ENCODE results near the gene SURF2.
"Not testable (repeated sequence)": the region's sequence is repeated elsewhere in the genome, so short reads cannot be mapped to it uniquely, and the experiment has no call there.

Gene SURF2

DNA sequence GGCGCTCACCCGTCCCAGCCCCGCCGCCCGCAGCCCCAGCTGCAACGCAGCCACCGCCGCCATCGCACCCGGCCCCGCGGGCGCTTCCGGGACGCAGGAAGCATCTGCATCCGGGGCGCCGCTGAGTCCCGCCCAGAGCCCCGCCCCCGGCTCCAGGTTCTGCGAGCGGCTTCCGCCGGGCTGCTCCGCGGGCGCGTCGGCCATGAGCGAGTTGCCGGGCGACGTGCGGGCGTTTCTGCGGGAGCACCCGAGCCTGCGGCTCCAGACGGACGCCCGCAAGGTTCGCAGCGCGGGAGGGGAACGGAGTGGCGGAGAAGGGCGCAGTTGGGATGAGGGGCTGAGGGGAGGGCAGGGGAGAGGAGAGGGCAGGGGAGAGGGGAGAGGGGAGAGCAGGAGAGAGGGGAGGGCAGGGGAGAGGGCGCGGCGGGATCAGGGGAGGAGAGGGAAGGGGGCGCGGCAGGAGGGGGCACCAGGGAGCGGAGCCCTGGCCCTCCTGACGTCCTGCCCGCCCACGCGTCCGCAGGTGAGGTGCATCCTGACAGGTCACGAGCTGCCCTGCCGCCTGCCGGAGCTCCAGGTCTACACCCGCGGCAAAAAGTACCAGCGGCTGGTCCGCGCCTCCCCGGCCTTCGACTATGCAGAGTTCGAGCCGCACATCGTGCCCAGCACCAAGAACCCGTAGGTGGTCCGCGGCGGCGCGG lies at the start of gene SURF2, which contains the start of gene SURF1:
TSS of gene SURF2 (plus strand) at position 160 of the 701 bp plus-strand sequence. CDS start at position 203, 43 bp downstream.
TSS of gene SURF1 (minus strand) at position 97 of the 701 bp plus-strand sequence. CDS start at position 63, 34 bp downstream.
- DNase-seq (ENCODE audit: low spot score): peak; percentile 91

DNA sequence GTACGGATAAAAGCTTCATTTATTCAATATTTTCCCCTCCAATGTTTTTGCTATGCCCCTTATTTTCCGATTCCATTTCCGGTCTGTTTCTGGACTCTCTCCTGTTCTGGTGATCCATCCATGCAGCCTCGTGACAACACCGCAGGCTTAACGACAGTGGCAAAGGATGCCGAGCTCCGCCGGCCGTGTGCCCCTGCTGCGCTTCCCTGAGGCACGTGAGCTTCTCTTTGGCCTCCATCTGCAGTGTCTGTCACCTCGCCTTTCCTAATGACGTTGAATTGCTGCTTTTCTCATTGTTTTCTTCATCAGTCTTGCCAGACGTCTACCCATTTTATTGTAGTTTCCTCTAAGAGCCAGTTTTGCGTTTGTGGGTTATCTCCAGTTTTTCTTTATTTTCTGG lies 49.0 kb upstream of the SURF2 start:
- peak; percentile 18 for DNase-seq (ENCODE audit: low spot score)

DNA sequence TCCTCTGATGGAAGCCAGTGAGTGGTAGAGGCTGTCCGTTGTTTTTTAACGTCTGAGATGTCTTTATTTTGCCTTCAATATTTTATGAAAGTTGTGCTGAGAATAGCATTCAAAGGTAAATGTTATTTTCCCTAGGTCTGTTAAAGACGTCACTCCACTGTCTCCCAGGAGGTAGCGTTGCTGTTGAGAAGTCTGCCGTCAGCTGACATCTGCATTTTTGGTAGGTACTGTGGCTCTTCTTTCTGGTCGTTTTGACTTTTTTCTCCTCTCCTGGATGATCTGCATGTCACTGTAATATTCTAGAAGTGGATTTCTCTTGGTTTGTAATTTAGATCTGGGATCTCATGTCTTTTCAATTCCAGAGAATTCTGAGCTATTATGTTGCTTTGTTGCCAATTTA lies 46.7 kb upstream of the SURF2 start:
- no peak for DNase-seq (ENCODE audit: low spot score)

DNA sequence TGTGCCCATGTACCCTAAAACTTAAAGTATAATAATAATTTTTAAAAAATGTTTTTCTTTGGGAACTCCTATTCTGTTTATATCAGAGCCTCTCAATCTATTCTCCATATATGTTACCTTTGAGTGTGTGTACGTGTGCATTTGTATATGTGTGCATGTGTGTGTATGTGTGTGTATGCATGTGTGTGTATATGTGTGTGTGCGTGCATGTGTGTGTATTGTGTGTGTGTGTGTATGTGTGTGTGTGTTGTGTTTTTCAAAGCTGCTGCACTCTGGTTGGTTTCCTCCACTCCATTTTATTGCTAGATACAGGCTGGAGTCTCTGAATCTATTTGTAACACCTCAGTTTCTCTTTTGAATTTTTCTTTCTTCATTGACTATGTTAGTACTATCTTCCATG lies 40.4 kb upstream of the SURF2 start:
- DNase-seq (ENCODE audit: low spot score): no peak

DNA sequence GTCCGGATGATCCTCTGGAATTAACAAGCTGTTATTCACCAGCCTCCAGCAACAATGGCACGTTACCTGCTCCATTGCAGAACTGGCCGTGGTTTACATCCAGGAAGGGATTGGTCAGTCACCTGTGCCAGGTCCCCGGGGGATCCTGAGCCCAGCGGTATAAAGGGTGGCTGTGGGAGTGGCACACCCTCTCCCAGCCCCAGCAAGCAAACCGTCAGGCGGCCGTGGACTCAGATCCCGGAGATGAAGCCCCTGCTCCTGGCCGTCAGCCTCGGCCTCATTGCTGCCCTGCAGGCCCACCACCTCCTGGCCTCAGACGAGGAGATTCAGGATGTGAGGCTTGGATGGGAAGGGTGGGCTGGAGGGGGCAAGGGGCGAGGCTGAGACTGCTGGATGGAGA lies 38.8 kb upstream of the SURF2 start:
- DNase-seq (ENCODE audit: low spot score): not testable (repeated sequence)

DNA sequence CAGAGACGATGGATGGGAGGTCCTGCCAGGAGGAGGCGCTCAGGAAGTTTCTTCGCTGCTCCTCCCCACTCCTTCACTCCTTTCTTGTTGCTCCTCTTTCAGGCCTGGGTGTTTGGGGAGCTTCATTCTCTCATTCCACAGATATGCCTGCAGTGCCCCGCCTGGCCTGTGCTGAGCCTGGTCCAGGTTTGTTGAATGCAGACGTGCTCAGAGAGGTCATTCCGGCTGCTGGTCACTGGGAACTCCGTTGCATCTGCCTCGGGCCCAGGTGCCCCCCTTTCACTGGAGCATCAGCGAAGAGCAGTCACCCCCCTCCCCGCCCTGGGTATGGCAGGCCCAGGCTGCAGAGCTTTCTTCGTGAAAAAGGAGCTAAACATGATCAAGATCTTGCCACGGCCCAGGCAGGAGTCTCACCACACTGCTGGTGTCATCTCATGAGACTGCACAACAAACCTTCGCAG lies 35.9 kb upstream of the SURF2 start:
- no peak for DNase-seq (ENCODE audit: low spot score)

DNA sequence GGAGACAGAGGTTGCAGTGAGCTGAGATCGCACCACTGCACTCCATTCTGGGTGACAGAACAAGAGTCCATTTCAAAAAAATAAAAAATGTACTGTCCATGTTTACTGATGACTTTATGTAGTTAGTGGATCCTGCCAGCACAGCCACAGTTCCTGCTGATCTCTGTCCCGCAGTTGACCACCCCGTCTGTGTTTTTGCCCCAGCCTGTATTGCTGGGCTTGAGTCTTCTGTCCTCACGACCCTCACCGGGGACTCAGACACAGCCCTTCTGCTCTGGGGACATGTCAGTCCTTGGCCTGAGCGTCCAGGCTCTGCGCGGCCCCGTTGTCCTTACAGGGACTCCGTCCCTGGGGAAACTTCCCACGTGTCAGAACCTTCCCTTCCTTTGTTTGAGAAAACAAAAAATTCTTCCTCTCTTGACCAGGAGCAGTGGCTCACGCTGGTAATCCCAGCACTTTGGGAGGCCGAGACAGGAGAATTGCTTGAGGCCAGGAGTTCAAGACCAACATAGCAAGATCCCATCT lies 34.9 kb upstream of the SURF2 start:
- DNase-seq (ENCODE audit: low spot score): no peak

DNA sequence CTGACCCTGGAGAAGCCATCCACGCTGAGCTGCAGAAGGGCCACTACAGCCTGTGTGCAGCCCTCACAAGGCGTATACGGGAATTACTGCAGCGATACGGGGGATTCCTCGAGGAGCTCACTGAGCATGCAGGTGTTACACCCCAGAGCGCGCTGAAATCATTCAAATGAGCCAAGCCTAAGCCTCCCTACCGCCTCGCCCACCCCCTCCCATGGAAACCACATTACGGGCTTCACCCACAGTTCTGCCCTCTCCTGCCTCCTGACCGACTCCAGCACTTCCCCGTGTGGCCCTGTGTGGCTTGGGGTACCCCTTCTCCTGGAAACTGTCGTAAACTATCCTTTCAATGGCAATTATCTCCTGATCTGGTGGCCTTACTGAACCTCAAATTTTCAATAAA lies 33.6 kb upstream of the SURF2 start:
- DNase-seq (ENCODE audit: low spot score): no peak

DNA sequence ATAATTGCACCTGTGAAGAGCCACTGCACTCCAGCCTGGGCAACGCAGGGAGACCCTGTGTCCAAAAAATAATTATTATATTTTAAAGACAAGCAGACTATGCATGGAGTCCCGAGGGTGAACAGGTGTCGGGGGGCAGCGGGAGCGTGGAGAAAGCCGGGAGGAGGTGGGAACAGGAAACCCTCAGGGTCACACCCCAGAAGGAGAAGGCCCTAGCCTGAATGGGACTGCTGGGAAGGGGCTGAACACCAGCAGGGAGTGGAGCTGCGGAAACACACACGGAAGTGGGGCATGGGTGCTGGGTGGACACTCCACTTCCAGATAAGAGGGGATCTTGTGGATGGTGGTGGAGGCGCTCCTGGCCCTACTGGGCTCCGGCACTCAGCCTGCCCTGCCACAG lies 33.1 kb upstream of the SURF2 start:
- DNase-seq (ENCODE audit: low spot score): no peak

DNA sequence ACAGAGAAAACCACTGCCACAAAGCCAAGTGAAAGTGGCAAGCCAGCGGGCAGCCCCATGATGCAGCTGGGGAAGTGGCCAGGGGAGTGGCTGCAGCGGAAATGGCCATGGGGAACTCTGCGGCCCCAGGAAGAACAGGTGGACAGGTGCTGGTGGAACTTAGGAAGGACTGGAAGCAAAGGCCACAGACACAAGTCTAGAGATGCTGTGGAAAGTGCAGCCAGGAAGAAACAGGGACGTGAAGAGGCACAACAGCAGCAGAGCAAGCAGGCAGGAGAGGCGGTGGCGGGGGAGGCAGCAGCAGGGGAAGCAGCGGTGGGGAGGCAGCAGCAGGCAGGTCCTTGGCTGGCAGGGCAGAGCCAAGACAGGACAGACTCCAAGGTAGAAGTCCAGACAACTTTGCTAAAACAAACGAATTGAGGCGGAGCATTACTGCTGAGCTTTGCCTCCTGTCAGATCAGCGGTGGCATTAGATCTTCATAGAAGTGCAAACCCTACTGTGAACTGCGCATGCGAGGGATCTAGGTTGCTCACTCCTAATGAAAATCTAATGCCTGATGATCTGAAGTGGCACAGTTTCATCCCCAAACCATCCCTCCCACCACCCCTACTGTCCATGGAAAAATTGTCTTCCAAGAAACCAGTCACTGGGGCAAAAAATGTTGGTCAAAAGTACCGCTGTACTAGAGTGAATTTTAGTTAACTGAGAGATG lies 32.2 kb upstream of the SURF2 start:
- no peak for DNase-seq (ENCODE audit: low spot score)

DNA sequence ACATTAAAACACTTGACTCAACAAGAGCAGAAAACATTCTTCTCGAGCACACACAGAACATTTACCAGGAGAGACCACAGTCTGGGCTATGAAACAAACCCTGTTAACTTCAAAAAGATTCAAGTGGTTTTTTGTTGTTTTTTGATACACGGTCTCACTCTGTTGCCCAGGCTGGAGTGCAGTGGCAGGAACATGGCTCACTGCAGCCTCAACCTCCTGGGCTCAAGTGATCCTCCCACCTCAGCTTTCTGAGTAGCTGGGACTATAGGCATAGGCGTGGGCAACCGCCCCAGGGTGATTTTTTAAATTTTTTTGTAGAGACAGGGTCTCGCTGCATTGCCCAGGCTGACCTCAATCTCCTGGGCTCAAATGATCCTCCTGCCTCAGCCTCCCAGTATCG lies 29.3 kb upstream of the SURF2 start:
- not testable (repeated sequence) for DNase-seq (ENCODE audit: low spot score)

DNA sequence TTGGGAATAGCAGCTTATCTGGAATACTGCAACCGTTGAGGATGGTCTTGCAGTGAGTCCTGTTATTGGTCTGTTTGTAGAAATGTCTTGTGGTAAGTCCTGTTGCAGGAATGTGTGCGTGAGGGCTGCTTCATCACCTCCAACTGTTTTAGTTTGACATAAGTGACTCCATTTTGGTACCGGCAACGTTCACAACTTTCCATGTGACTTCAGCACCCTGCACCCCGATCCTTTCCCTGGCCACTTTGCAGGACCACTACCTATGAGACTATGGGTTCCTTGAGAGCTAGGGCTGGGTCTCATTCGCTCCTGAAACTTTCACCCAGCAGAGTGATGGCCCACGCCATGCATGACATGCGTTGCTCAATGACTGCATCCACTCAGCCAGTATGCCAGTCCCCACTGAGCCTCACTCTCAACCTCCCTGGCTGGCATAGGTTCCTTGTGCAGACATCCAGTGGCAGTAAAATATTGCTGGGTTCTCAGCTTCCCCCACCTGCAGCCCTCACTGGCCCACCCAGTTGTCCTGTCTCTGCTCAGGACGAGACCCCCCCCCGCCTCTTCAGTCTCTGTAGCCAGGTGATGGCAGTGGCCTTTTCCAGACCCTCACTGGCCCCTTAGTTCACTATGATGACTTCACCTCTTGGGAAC lies 28.4 kb upstream of the SURF2 start:
- DNase-seq (ENCODE audit: low spot score): no peak

DNA sequence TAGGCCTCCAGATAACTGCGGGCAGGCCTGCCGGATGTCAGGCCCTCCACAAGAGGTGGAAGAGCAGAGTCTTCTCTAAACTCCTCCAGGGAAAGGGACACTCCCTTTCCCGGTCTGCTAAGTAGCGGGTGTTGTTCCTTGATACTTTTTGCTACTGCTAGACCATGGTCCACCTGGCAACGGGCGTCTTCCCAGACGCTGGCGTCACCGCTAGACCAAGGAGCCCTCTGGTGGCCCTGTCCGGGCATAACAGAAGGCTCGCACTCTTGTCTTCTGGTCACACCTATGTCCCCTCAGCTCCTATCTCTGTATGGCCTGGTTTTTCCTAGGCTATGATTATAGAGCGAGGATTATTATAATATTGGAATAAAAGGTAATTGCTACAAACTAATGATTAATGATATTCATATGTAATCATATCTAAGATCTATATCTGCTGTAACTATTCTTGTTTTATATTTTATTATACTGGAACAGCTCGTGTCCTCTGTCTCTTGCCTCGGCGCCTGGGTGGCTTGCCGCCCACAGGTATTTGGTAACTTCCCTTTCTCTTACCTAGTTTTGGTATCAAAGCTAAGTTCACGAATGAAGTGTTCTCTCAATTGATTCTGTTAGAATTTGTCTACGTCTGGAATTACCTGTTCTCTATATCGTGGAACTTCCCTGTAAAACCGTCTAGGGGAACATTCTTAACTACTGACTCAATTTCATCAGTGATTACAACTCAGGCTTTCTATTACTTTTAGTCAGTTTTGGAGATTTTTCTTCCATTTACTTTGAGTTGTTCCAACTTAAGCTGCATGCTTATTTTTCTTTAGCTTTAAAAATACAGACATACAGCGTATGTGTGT lies 26.8 kb upstream of the SURF2 start:
- not testable (repeated sequence) for DNase-seq (ENCODE audit: low spot score)

DNA sequence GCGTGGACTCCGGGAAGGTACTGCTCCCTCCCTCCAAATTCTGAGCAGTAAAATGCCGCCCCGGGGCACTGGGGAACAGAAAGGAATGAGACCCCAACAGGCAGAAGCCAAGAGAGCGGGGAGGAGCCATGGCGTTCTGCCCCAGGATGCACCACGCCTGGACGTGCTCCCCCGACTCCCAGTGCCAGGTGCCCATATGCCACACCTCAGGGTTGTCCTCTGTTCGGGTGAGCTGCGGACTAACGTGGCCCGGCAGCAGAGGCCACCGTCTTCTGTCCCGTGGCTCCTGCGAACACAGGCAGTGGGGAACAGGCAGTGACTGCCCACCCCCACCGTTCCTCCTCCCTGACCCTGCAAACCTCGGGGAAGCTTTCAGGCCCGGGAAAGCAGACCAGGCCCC lies 25.1 kb upstream of the SURF2 start:
- DNase-seq (ENCODE audit: low spot score): no peak

DNA sequence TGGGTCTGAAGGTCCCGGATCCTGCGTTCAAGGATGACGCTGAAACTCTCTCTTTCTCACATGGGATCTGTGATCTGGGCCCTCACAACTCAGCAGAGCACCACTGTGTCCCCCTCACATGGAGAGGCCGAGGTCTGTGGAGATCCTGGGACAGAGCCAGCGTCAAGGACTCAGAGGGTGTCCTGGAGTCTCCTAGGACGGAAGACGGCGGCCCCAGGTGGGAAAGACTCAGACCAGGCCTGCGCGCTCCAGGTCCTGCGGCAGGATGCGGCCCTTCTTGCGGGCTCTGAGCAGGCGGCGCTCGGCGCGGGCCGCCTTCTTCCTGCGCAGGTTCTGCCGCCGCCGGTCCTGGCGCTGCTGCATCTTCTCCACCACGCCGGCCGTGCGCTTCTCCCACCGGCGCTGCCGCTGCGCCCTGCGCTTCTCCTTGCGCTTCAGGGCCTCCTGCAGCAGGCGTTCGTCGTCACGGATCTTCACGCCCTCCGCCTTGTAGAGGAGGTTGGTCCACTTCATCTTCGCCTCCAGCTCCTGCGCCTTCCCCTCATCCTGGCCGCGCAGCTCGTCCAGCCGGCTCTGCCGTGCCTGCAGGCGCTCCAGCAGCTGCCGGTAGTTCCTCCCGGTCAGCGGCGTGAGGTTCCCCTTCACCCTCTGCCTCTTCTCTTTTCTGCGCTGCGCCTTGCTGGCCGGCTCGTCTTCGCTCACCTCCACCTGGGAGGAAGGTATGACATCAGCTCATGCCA lies 24.5 kb upstream of the SURF2 start:
- DNase-seq (ENCODE audit: low spot score): no peak

DNA sequence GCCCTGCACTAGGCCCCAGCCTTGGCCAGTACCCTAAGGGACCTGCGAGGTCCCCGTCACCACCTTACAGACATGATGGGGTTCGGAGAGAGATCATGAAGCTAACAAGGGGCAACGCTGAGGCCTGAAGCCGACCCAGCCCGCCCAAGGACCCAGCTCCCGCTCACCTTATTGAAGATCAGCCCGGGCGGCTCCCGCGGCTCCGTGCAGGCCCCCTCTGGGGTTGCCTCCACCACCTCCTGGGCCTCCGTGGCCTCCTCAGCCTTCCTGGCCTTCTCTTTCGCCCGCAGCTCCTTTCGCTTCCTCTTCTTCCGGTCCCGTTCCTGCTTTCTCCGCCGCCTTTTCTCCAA lies 24.0 kb upstream of the SURF2 start:
- no peak for DNase-seq (ENCODE audit: low spot score)

DNA sequence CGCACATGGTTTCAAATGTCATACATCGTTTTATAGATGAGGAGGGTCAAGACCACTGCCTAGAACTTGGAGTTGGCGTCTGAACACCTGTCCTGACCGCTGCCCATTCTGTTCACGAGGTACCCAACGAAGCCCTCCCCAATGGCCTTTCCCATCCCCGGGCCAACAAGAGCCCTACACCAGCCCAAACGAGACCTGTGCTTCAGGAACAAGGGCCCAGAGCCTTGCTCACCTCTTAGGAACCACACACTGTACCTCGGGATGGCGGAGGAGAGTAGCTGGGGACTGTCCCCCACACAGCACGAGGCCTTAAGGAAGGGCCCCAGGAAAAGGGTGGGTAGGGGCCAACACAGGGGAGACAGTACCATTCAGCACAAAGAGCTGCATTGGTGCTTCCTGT lies 23.3 kb upstream of the SURF2 start:
- DNase-seq (ENCODE audit: low spot score): no peak

DNA sequence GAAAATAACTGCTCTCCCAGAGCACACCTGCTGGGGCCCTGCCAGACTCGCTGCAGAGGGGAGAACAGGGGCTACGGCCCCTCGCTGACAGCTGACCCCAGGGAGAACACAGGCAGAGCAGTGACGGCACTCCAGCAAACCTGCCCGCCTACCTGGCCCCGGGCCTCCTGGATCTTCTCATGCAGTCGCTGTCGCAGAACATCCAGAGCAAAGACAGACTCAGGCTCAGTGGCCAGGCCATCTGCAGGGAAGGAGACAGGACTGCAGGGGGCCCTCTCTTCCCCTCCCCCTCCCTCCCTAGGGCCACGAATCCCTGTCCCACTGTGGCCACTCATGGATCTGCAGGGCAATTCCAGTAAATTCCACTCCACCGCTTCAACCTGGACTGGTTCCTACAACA lies 22.8 kb upstream of the SURF2 start:
- DNase-seq (ENCODE audit: low spot score): no peak

DNA sequence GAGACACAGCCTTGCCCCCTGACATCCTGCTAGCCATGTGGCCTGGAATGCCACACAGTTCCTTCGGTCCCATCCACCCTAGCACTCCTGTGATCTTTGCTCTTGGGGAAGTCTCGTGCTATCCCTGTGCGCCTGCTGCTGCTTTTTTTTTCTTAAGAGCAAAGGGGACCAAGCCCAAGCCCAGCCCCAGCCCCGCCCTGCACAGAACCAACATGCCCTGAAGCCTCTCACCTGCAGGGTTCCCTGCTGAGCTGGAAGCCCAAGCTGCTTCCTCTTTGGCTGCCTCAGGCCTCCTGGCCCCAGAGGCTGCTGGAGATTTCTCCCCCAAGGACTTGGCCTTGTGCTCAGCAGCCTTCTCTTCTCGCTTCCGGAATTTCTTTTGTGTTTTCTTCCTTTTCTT lies 22.2 kb upstream of the SURF2 start:
- no peak for DNase-seq (ENCODE audit: low spot score)

DNA sequence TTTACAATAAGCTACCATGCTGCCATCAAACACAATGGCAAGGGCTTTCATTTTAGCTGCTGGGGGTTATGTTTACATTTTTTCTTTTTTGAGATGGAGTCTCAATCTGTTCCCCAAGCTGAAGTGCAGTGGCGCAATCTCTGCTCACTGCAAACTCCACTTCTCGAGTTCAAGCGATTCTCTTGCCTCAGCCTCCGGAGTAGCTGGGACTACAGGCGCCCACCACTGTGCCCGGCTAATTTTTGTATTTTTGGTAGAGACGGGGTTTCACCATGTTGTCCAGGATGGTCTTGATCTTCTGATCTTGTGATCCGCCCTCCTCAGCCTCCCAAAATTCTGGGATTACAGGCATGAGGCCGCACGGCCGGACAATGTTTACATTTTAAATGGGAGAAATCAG lies 21.5 kb upstream of the SURF2 start:
- DNase-seq (ENCODE audit: low spot score): not testable (repeated sequence)

Measured in AG08395 (cell line).